Pulmonary artery endothelial cell (primary cell): Measurements from ENCODE around the gene PLA2R1. TPM values are rescaled to one million over a fixed set of nuclear protein-coding genes. Genes with fewer than 3 reads are reported as not detected.

ENCODE experiments used
- DNase-seq: peaks from one replicate; pipeline ENCODE4 v3.0.0-alpha.2; 2011; ENCODE audit warnings: low read depth, low spot score
- total RNA-seq: library from RNA; depleted of rRNA; stranded (reverse); fragments of >200 nt; gene quantifications from 2 replicates; pipeline ENCODE4 v1.2.3, GENCODE V29; 2014

PLA2R1 gene
- total RNA-seq, 1 donor from 2014 or later: 19.6 TPM

DNA sequence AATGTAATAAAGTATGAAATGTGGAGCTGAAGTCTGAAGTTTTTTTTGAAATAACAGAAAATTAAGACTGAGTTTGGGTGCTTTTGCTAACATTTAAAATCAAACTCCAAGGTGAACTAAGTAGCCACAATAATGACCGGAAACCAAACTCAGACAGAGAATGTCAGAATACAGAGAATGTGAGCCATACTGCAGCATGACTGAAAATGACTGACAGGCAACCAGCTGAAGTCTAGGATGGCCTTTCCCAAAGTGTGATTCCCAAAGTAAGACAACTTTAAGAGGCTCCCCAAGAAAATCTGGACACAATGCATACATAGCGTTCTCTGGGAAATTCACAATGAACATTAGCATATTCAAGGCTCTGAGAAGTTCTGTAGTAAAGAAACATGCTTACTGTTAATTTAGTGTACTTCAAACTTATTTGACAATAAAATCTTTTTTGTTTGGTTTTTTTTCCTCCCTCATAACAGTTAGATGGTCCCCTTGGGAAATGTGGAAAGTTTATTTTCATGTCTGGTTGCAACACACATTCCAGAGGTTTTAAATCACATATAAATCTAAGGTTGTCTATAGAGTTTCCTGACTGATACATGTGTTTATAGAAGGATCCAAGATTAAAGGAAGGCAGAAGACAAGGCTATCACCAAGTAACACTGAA is 28.6 kb downstream of the PLA2R1 start:
- no peak for DNase-seq

DNA sequence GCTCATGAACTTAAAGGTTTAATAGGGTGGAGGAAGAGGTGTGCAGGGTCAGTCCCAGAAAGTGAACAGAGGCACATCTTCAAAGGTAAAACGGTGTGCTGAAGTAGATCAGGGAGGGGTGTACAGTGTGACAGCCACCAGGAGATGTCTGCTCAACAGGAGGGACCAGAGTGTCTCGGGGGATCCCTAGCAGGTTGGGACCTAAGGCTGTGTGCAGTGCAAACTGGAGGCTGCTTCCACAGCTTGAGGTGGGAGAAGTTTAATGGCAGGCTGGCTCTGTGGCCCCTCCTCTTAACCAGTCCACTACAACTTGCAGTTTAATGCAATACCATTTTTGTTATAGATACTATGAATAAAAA is 33.2 kb downstream of the PLA2R1 start:
- no peak for DNase-seq

GRCh38 chr2:160028431-160029269 is 33.8 kb downstream of the PLA2R1 start:
- no peak for DNase-seq

GRCh38 chr2:160022162-160022561 is 40.3 kb downstream of the PLA2R1 start:
- DNase-seq: no peak

GRCh38 chr2:160019374-160020090 is 42.9 kb downstream of the PLA2R1 start:
- DNase-seq: no peak

GRCh38 chr2:160015746-160016145 is 46.7 kb downstream of the PLA2R1 start:
- no peak for DNase-seq

GRCh38 chr2:160014227-160014626 is 48.2 kb downstream of the PLA2R1 start:
- DNase-seq: no peak

GRCh38 chr2:160010361-160011145 is 51.9 kb downstream of the PLA2R1 start:
- DNase-seq: no peak

DNA sequence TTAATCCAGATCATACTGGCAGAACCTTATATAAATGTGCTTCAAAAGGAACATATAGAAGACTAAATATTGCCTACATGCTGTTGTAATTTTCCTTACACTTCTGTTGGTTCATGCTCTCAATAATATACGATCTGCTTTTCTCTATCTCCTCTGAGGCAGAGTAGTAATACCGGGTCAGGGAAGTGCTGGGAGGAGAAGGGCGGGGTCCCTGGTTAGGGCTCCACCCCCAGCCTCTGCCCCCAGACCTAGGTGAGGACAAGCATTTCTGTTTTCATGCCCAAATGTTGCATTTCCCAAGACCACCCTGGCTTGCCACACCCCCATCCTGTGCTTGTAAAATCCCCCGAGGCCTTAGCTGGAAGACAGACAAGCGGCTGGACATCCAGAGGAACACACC is 55.3 kb downstream of the PLA2R1 start:
- no peak for DNase-seq

DNA sequence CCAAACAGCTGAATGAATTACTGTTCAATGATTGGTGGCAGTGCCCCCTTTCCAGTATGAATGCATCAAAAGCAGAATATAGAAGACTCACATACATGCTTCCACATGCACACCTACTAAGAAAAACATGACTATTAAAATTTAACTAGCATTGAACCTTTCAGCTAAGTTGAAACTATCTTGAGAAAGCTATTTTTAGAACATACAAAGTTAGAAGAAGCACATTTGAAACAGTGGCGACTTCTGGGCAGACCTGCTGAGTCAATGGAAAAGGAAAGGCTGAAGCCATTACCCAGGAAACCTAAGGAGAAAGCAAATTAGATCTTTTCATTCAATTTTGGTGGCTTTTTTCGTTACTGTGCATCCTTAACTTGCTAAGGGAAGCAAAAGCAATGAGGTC is 55.9 kb downstream of the PLA2R1 start:
- no peak for DNase-seq

DNA sequence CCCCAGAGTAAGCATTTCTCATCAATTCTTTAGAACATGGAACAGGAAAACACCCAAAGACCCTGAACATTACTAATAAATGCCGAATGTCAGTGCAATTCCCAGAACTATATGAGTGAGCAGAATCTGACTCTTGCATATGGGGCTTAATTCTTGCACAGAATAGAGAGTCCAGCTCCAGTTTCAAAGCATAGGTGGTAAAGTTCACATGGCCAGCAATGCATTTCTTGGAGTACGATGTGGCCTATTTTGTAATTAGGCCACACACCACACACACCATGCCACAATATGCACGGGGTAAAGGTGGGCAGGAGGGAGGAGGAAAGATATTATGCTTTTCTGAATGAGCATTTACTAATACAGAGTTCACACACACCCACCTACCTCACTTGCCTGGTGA is 56.5 kb downstream of the PLA2R1 start:
- no peak for DNase-seq

- no peak for DNase-seq
Measured at GRCh38 chr2:160005476-160005875, 56.9 kb downstream of the PLA2R1 start.

- DNase-seq: no peak
Measured at GRCh38 chr2:159998961-159999360, 63.5 kb downstream of the PLA2R1 start.

- no peak for DNase-seq
Measured at GRCh38 chr2:159998243-159998642, 64.2 kb downstream of the PLA2R1 start.

DNA sequence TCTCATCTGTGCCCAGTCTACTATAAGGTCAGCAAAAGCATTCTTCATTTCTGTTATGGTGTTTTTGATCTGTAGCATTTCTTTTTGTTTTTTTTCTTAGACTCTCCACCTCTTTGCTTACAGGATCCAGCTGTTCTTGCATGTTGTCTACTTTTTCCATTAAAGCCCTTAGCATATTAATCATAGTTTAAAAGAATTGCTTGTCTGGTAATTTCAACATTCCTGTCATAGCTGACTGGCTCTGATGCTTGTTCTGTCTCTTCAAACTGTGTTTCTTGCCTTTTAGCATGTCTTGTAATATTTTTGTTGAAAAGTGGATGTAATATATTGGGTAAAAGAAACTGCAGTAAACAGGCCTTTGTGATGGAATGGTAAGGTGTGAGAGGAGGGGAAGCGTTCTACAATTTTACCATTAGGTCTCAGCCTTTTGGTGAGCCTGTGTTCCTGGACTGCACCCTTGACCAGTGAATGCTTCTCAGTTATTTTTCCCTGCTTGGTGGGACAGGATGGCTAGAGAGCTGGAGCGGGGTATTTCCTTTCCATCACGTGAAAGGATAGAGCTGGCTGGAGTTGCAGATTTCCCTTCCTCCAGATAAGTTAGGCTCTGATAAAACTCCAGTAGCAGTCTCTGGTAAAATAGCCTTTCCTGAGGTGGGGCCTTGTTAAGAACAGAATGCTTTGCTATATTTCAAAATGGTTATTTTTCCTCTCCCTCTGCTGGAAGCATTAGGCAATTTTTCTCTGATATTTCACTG is 65.4 kb downstream of the PLA2R1 start:
- peak; percentile 29 for DNase-seq

- no peak for DNase-seq
Measured at GRCh38 chr2:159995038-159995437, 67.4 kb downstream of the PLA2R1 start.

DNA sequence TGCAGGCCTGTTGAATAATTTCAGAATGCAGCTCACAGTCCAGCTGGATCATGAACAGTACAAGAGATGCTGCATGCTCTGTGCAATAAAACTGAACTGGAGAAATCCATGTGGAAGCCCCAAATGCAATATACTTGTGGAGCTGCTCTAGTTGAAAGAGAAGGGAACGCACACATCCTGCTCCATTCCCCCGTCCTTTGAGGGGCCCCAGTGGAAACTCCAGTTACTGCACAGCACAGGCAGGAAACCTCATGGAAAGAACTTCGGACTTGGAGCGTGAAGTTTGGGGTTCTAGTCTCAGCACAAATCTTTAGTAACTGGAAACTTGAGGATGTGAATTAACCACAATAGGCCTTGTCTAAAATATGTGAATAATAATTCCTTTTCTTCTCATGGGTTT is 73.2 kb downstream of the PLA2R1 start:
- no peak for DNase-seq

DNA sequence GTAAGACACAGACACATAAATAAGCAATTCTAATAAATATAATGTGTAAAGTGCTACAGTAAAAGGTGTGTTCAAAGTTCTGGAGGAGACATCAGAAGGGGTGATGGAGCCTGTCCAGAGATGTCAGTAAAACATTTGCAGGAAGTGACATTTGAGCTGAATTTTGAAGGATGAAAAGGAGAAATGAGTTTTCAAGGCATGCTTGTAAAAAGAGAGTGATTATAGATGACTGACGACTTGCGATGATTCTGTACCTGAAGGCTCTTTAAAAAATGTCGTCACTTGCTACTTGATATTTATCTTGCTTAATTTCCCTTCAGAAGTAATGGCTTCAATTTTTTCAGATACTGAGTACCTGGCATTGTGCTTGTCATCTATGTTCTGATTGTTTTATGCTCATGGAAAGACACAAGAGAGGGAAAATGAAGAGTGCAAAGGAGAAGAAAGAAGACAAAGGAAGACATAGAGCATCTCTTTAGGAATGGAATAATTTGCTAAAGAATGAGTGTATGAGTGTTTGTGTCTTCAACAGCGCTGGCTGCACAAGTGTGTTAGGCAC is 73.9 kb downstream of the PLA2R1 start:
- DNase-seq: no peak

DNA sequence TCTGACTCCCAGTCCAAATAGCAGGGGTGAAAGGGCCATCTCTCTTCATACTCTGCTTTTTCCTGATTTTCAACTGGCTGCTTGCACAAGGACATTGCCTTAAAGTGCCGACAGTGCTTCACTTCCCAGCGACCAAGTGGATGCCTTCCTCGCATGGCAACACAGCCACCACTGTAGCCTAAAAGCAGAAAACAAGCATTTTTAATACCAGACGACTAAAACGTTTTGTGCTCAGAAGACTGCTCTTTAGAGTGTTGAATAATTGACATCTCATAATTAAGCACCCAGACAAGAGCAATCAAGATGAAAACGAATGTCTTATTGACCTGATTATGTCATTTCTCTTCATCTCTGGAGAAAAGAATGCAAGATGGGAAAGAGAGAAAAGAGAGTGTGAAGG is 75.2 kb downstream of the PLA2R1 start:
- DNase-seq: no peak

DNA sequence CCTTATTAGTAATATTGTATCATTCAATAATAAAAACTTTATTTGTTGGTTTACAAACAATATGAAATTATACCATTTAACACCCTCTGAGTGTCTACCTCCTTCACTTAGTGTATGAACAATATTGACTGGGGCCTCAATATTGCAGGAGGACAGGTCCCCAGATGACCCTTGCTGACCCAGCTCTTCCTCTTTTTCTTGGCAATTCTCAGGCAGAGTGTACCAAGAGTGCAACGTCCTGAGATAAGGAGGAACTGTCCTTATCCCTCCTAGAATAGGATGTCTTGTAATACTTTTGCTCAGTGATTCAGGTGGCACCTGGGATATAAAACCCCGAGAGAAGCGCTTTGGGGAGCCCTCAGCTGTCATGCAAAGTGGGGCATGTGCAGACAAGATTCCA is 76.8 kb downstream of the PLA2R1 start:
- no peak for DNase-seq

GRCh38 chr2:159984034-159984433 is 78.4 kb downstream of the PLA2R1 start:
- DNase-seq: no peak
